Motor neuron (in vitro differentiated cells): Measurements from ENCODE around the gene OBSL1. TPM values are rescaled to one million over a fixed set of nuclear protein-coding genes. Genes with fewer than 3 reads are reported as not detected.
A peak's percentile ranks its signal among the peaks of the same experiment; 100 is the strongest.

Experiments
- ATAC-seq, 8 experiments: fragments of 200-7000 bp; cut with Tn5 transposase; replicated peaks in 6 of 8; 2 replicates each; pipeline ENCODE4 v1.8.0; 2021; ENCODE audit warnings: mild to moderate bottlenecking in 8 of 8, moderate library complexity in 8 of 8
- H3K27ac ChIP-seq, 2 donors: fragments of 250-450 bp; sonication (Bioruptor Pico); 2 replicates each; pipeline ENCODE4 v1.9.0; 2021; ENCODE audit warnings: antibody characterized with exemption in 2 of 2, mild to moderate bottlenecking in 2 of 2, moderate library complexity in 1 of 2
- H3K4me1 ChIP-seq, 2 donors: fragments of 250-450 bp; sonication (Bioruptor Pico); replicated peaks in 1 of 2; 2 replicates each; pipeline ENCODE4 v1.6.1; 2021; ENCODE audit warnings: antibody characterized with exemption in 2 of 2, mild to moderate bottlenecking in 2 of 2, moderate library complexity in 1 of 2
- H3K4me3 ChIP-seq, 5 donors: fragments of 250-450 bp; sonication (Bioruptor Pico); 2 replicates each; pipeline ENCODE4 v1.9.0; 2021; ENCODE audit warnings: antibody characterized with exemption in 5 of 5, mild to moderate bottlenecking in 5 of 5, moderate library complexity in 4 of 5
- WGBS, 10 experiments: fragments of 450-650 bp; shearing (Covaris generic); methylation state at CpG; one replicate each; pipeline ENCODE4 v1.0.0; 2022; 5-methylcytosine and 5-hydroxymethylcytosine counted together
- in situ Hi-C, 9 experiments: fragments of 400-800 bp; cut with MboI; loops; one replicate each; pipeline ENCODE4 v1.15.0; 2021; ENCODE audit warnings: low sequenced_read_pairs in 9 of 9, low pct_unique_long_range_greater_than_20kb in 2 of 9; ENCODE audit not compliant: unreplicated experiment in 9 of 9
- total RNA-seq, 8 experiments: library from RNA; unstranded; fragments of 300-600 nt; gene quantifications; 2 replicates each; pipeline versions ENCODE4 v1.2.3 to v1.2.4, GENCODE V29; 2022

The OBSL1 gene
- total RNA-seq, 8 experiments from 2014 or later, result 26.0 to 106 (median 51.8) TPM

DNA sequence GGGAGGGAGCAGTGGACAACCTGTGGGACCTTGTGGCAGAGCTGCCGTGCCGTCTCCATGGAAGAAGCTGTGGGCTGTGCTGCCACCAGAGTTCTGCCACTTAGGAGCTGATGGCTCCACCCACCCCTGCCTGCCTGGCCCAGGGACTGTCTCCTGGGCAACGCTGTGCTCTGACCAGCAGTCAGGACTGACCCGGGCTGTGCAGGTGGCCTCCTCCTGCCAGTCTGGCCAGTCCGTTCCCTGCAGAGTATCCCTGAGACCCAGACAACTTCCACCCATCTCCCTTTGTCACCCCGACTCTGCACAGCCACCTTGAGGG lies 44.3 kb downstream of the OBSL1 start:
- peak overlapping the region in 1 of 2 donors; percentile 71 for H3K27ac ChIP-seq
- in situ Hi-C loops, result loop anchor here in 4 of 9 experiments (10.0 kb wide), 2 partner anchors 122 to 132 kb away; no protein-coding TSS in a partner anchor
- peak in 2 of 8 experiments; percentile 32 to 59 for ATAC-seq

GRCh38 chr2:219526320-219527075 lies 44.8 kb downstream of the OBSL1 start:
- ATAC-seq, result no peak
- in situ Hi-C loops, result loop anchor here in 4 of 9 experiments (10.0 kb wide), 2 partner anchors 122 to 132 kb away; no protein-coding TSS in a partner anchor

More for the DNA sequence above, 44.3 kb downstream of the OBSL1 start:
- Histone ChIP-seq H3K4me1 (peaks cover 48 to 56% of the 10 kb centered on the region in 2 donors), H3K4me3 (no peak overlapping the region)
- 0 to 60% (median 48%) methylated on average over 1 to 2 of the region's 6 CpGs; no CpG with 5 or more reads in 6 of the 10 experiments for WGBS, 10 experiments

GRCh38 chr2:219525533-219526232 lies 45.7 kb downstream of the OBSL1 start:
- ATAC-seq, result no peak
- Histone ChIP-seq H3K4me3 (no peak overlapping the region), H3K4me1 (peaks cover 61 to 70% of the 10 kb centered on the region in 2 donors), H3K27ac (peak overlapping the region; percentile 71 to 76)
- in situ Hi-C loops, result loop anchor here in 4 of 9 experiments (10.0 kb wide), 2 partner anchors 121 to 131 kb away; no protein-coding TSS in a partner anchor
- 14 to 100% (median 46%) methylated on average over 1 to 7 of the region's 9 CpGs; no CpG with 5 or more reads in 4 of the 10 experiments for WGBS, 10 experiments

More at GRCh38 chr2:219526320-219527075, 44.8 kb downstream of the OBSL1 start:
- whole genome bisulfite sequencing, 10 experiments, result 20 to 70% (median 51%) methylated on average over 1 to 8 of the region's 11 CpGs; no CpG with 5 or more reads in 3 of the 10 experiments
- Histone ChIP-seq H3K4me3 (no peak overlapping the region), H3K27ac (peak overlapping the region; percentile 71 to 76), H3K4me1 (peaks cover 53 to 62% of the 10 kb centered on the region in 2 donors)

- WGBS, 10 experiments, result 71 to 100% (median 86%) methylated on average over 1 to 2 of the region's 2 CpGs; no CpG with 5 or more reads in 4 of the 10 experiments
- no peak for ATAC-seq
- Histone ChIP-seq H3K27ac (no peak overlapping the region), H3K4me3 (no peak overlapping the region), H3K4me1 (peaks cover 64 to 74% of the 10 kb centered on the region in 2 donors)
- in situ Hi-C loops, result loop anchor here in 5 of 9 experiments (10.0 to 25.0 kb wide), 3 partner anchors 113 to 130 kb away; partner anchors contain the start of gene DES (in 1 of the 5)
These were observed 46.5 kb downstream of the OBSL1 start for GRCh38 chr2:219524817-219525216.

GRCh38 chr2:219523031-219523671 lies 48.2 kb downstream of the OBSL1 start:
- peak in 2 of 8 experiments; percentile 22 to 45 for ATAC-seq
- 11 to 100% (median 21%) methylated on average over 1 to 9 of the region's 24 CpGs; no CpG with 5 or more reads in 4 of the 10 experiments for WGBS, 10 experiments
- in situ Hi-C loops, result loop anchor here in 5 of 9 experiments (10.0 to 25.0 kb wide), 3 partner anchors 111 to 128 kb away; partner anchors contain the start of gene DES (in 1 of the 5)
- Histone ChIP-seq H3K4me1 (peaks cover 76 to 83% of the 10 kb centered on the region in 2 donors), H3K27ac (peak overlapping the region; percentile 26 to 80), H3K4me3 (peak overlapping the region in 4 of 5 donors; percentile 17 to 29 (median 22))

- in situ Hi-C loops, result loop anchor here in 5 of 9 experiments (10.0 to 25.0 kb wide), 3 partner anchors 110 to 128 kb away; partner anchors contain the start of gene DES (in 1 of the 5)
- Histone ChIP-seq H3K4me1 (peaks cover 82 to 88% of the 10 kb centered on the region in 2 donors), H3K27ac (peak overlapping the region; percentile 80 to 84), H3K4me3 (peak overlapping the region; percentile 7 to 29 (median 21))
- 0 to 17% (median 0%) methylated on average over 1 to 3 of the region's 70 CpGs; no CpG with 5 or more reads in 6 of the 10 experiments for WGBS, 10 experiments
- ATAC-seq, result peak; percentile 58 to 80 (median 72)
These were observed 49.0 kb downstream of the OBSL1 start for GRCh38 chr2:219522111-219523030.

DNA sequence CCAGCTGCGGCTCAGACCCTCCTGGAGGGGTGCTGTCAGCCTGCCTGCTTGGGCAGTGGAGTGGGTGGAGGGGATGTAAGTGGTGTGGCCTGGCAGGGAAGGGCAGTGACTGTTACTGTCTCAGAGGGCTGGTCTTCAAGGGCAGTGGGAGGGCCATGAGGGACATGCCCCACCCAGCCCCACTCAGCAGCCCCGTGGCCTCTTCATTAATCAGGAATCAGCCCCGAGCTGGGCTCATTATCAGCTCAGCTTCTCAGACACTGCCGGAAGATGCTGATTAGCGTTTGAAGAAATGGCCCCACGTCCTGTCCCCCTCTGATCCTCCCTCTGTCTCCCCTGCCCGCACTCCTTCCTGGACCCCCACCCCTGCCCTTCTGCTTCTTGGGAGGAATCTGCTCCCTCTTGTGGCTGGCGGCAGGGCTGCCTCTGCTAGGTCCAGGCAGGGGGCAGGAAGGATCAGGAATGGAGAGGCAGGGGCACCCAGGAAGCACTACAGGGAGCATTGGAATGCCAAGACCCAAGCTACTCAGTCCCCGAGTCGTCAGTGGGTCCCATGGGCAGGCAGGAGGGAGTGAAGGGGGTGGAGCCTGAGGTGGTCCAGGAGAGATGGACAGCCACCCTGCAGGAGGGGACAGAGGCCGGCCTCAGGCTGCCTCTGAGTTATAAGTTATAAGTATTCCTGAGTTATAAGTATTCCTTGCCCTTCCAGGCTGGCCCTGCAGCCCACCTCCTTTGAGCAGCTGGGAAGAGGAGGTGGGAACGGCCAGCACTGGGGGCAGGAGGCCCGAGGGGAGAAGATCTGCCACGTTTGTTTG lies 50.1 kb downstream of the OBSL1 start:
- in situ Hi-C loops, result loop anchor here in 5 of 9 experiments (10.0 to 25.0 kb wide), 3 partner anchors 109 to 126 kb away; partner anchors contain the start of gene DES (in 1 of the 5)
- ATAC-seq, result peak; percentile 36 to 77 (median 47)
- Histone ChIP-seq H3K27ac (peak overlapping the region; percentile 80 to 84), H3K4me3 (peak overlapping the region in 1 of 5 donors; percentile 2), H3K4me1 (peaks cover 80 to 88% of the 10 kb centered on the region in 2 donors)
- 10 to 53% (median 20%) methylated on average over 1 to 4 of the region's 14 CpGs; no CpG with 5 or more reads in 4 of the 10 experiments for WGBS, 10 experiments

DNA sequence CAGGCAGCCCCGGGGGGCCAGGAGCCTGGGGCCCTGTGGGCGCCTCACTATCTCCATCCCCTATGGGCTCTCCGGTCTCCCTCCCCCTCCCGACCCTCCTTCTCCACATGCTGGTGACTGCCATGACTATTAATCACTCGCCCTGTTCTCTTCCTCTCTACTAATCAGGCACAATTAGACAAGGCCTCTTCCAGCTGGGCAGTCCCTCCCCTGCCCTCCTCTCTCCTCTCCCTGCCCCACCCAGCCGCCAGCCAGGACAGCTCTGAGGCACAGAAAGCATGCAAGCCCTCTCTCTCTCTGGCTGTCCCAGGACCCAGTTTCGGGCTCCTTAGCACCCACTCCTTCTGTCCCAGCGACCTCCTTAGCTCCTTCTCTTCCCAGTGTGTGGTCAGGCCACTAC lies 51.3 kb downstream of the OBSL1 start:
- peak overlapping the region; percentile 80 to 84 for H3K27ac ChIP-seq
- WGBS, 10 experiments, result 61% methylated on average over 2 of the region's 8 CpGs; no CpG with 5 or more reads in 9 of the 10 experiments
- in situ Hi-C loops, result loop anchor here in 5 of 9 experiments (10.0 to 25.0 kb wide), 3 partner anchors 108 to 125 kb away; partner anchors contain the start of gene DES (in 1 of the 5)
- ATAC-seq, result peak in 7 of 8 experiments; percentile 3 to 61 (median 44)
- no peak overlapping the region for H3K4me3 ChIP-seq
- peaks cover 81 to 88% of the 10 kb centered on the region in 2 donors for H3K4me1 ChIP-seq

DNA sequence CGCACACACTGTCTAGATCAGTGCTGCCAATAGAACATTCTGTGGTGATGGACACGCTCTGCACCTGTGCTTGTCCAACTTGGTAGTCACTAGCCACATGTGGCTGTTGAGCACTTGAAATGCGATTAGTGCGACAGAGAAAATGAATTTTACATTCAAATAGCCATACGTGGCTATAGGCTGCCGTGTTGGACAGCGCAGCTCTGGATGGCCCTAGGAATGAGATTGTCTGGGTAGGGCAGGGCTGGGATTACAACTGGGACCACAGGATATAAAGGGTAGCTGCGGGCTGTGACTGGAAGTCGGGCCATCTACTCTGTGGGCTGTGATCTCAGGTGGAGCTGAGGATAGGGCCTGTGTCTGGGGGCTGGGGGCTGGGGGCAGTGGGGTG lies 51.8 kb downstream of the OBSL1 start:
- peak overlapping the region; percentile 56 to 80 for H3K27ac ChIP-seq
- ATAC-seq, result no peak
- in situ Hi-C loops, result loop anchor here in 1 of 9 experiments (25.0 kb wide), 1 partner anchor 107 kb away; the partner anchor contains the start of gene DES
- H3K4me1 ChIP-seq, result peaks cover 86 to 89% of the 10 kb centered on the region in 2 donors
- WGBS, 10 experiments, result 80 to 100% (median 100%) methylated on average over 1 to 4 of the region's 9 CpGs; no CpG with 5 or more reads in 5 of the 10 experiments
- no peak overlapping the region for H3K4me3 ChIP-seq

DNA sequence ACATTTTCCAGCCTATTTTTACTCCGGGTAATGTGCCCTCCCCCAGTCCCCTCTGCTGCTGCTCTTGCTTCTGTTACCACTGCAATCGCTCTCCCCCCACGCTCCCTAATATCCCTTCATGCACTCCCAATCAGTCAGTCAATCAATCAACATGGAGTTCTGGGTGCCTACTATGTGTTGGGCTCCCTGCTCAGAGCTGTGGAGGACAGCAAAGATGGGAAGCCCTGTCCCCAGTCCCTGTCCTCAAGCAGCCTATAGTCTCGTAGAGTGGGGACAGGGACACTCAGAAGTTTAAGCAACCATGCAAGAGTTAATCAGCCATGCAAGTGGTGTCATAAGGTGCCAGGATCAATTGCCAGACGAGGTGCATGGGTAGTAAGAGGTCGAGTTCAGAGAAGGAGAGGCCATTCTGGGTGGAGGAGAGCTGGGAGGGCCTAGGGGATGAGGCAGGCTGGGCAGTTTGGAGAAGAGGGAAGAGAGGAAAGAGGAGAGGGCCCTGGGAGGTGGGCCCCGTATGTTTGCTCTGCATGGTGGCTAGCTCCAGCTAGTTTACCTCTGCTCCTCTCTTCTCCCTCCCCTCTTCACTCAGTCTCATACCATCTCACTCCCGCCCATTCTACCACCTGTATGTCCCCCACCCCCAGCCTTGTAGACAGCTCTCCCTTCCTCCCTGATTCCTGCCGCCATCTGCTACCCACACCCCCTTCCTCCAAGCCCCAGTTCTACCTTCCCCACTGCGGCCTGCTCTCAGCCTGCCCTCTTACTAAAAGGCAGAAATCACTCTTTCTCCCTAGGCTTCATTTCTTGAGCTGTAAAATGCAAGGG lies 53.2 kb downstream of the OBSL1 start:
- H3K4me1 ChIP-seq, result peaks cover 95 to 96% of the 10 kb centered on the region in 2 donors
- in situ Hi-C loops, result loop anchor here in 1 of 9 experiments (25.0 kb wide), 1 partner anchor 106 kb away; the partner anchor contains the start of gene DES
- H3K4me3 ChIP-seq, result no peak overlapping the region
- H3K27ac ChIP-seq, result peak overlapping the region; percentile 15 to 48
- no peak for ATAC-seq
- WGBS, 10 experiments, result 0 to 80% (median 59%) methylated on average over 1 to 4 of the region's 10 CpGs; no CpG with 5 or more reads in 3 of the 10 experiments
